GM18526 (cell line): ENCODE results near the gene GPS2.

Experiments
- POLR2A ChIP-seq: IDR thresholded peaks from 3 replicates; pipeline ENCODE4 v1.6.1; 2011; ENCODE audit not compliant: insufficient read length; ENCODE audit errors: extremely low read depth

Gene GPS2

DNA sequence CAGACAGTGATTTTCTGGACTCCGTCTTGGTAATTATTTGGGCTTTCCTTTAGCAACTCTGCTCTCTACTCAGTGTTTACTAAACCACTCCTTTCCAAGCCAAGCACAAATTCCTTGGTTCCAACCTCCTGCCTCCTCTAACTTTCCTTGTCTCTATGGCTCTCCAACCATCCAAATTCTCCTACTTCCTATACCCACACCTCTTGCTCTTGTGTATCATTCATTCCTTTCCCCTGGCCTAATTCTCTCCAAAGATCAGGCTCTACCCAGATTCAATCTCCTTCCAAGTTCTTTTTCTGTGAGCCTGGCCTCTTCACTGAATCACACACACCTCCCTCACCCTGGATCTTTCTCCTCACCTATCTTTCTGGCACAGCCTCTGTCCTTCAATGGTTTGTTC is 12.8 kb upstream of the GPS2 start:
- TF ChIP-seq POLR2A: no peak

- no peak for TF ChIP-seq POLR2A
These were observed 12.3 kb upstream of the GPS2 start for GRCh38 chr17:7327501-7327900.

DNA sequence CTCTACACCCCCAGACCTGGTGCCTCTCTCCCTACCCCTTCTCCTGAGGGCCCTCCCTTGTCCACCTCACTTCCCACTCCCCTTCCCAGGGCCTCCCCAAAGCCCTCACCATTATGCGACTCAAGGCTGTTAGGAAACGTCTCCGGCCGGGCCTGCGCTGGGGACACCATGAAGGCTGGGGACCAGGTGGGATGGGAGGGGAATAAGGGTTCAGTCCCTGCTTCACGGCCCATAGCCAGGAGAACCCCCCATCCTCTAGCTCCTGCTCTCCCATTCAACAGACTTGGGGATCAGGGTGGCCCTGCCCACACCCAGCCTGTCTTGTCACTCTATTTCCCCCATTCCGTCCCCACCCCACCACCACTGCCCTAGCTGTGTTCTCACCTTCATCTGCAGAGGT is 11.9 kb upstream of the GPS2 start:
- TF ChIP-seq POLR2A: no peak

- TF ChIP-seq POLR2A: no peak
These were observed 11.0 kb upstream of the GPS2 start for GRCh38 chr17:7326186-7326585.

GRCh38 chr17:7325031-7325528 is 9.9 kb upstream of the GPS2 start:
- no peak for TF ChIP-seq POLR2A

DNA sequence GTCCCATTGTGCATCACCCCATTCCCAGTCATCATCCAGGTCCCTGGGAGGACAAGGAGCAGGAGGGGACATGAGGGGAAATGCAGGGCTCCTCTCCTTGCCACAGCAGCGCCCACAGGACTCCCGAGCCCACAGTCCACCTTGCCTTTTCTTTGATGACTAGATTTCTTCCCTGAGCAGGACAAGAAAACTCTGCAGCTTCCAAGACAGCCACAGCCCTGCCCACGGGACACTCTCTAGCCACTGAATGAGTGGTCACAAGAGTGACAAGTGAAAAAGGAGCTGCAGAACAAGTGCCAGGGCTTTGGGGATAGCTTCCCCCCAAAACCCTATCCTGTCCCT is 9.2 kb upstream of the GPS2 start:
- TF ChIP-seq POLR2A: no peak

DNA sequence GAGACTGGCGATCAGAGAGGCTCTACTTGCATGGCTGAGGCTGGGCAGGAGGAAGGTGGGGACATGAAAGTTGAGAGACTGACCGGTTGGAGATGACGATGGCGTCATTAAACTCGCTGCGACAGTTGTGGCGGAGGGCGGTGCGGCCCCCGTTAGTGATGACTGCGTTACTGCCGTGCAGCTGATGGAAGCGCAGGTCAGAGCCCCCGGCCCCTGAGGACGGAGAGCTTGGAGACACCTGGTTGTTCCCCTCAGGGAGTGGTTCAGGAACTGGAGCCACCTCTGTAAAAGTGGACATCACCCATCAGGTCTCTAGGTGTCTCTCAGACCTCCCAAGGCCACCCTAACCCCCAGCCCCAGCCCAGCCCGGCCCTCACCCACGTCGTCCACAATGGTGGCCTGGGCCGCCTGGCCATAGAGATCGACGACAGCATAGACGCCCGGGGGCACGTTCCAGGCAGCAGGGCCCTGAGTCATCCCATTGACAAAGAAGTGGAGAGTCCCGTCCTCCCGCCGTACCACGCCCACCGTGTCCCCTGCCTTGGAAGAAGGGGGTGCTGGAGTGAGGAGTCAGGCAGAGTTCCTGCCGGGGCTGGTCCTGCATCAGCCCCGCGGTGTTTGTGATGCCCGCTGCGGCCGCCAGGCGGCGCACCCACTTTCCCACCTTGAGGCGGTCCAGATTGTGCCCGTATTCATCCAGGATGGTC is 8.7 kb upstream of the GPS2 start:
- no peak for TF ChIP-seq POLR2A

- no peak for TF ChIP-seq POLR2A
These were observed 7.5 kb upstream of the GPS2 start for GRCh38 chr17:7322520-7323194.

GRCh38 chr17:7321466-7321865 is 6.3 kb upstream of the GPS2 start:
- TF ChIP-seq POLR2A: no peak

- no peak for TF ChIP-seq POLR2A
These were observed 3.1 kb upstream of the GPS2 start for GRCh38 chr17:7318121-7318860.

DNA sequence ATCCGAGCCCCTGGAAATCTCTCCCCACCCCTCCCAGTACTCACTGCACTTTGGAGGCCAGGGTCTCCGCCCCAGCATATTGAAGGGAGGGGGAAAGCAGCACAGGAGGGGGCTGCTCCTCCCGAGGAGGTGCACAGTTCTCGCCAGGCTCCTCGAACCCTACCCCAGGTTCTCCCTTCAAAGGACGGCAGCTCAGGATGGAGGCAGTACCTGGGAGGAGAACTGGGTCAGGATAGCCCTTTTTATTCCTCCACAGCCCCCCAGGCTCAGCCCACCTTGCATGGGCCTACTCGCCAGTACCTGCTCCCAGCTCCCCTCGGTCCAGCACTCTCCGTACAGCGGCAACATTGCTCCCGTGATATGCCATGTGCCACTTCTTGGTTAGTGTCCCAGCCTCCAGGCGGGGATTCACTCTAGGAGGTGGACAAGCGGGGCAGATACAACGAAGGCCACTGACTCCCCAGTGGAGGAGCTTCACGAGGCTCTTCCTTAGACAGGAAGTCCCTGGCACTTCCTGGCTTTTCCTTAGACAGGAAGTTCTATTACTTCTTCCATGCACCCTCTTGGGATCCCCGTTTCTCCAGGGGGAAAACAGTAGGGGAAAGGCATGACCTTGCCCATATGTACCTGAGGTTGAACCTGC is 2.1 kb upstream of the GPS2 start:
- TF ChIP-seq POLR2A: no peak

GRCh38 chr17:7315570-7316235 is 543 bp upstream of the GPS2 start:
- no peak for TF ChIP-seq POLR2A

- TF ChIP-seq POLR2A: no peak
These were observed 1.1 kb downstream of the GPS2 start for GRCh38 chr17:7313890-7314718.

DNA sequence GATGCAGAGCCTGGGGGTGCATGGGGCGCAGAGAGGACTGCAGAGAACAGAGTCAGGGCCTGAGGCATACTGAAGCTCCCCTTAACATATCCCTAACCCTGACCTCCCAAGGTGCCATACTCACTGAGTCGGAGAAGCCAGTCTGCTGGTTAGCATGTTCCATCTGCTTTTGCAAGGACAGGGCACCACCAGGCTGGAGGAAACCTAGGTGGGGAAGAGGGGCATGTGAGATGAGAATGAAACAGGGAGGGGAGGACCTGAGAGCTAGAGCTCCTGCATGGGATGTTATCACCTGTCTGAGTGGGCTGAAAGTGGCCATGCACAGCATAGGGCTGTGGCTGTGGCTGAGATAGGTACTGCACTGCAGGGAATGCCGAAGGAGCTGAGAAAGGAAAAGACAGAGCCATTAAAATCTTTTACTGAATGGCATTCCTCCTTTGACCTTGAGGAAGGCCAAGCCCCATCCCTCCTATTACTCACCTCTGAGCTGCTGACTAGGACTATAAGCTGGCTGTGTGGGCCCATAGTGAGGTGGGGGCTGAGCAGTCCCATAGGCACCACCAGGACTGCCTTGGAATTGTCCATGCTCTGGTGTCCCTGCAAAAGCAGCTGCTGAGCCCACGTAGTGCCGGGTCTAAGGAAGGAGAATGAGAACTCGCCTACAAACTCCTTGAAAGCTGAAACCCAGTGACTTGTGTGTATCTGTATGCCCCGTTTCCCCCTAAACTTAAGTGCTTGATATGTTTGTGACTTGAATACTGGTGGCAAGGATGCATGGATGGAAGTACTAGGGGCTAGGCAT is 1.9 kb downstream of the GPS2 start:
- peak; percentile 11 for TF ChIP-seq POLR2A
